IMR-90 (cell line): ENCODE data around the gene DRAXIN. TPM values are rescaled to one million over a fixed set of nuclear protein-coding genes. Genes with fewer than 3 reads are reported as not detected.

Source experiments
- ATAC-seq: fragments of 200-7000 bp; cut with Tn5 transposase; 2 replicates; pipeline ENCODE4 v1.9.1; 2020; ENCODE audit warnings: low read depth, mild to moderate bottlenecking, moderate library complexity
- BruUV-seq: library from RNA; stranded (reverse); fragments of 400-500 nt; replicated peaks from 2 replicates; lab custom pipeline; 2021; lab: Mats Ljungman, UMichigan
- CTCF ChIA-PET: fragments of 300-600 bp; formaldehyde crosslinking; extraction: SDS; loops from one replicate; lab custom pipeline; 2021; ENCODE audit warnings: antibody characterized with exemption; lab: Yijun Ruan, JAX
- POLR2A ChIA-PET: fragments of 300-600 bp; sonication (Branson Sonifier 250); formaldehyde crosslinking; loops from one replicate; lab custom pipeline; 2022; ENCODE audit warnings: antibody characterized with exemption; ENCODE audit not compliant: unreplicated experiment; lab: Charles Lee
- DNase-seq: peaks from one replicate; pipeline ENCODE4 v3.0.0; 2013
- H2AFZ ChIP-seq: replicated peaks from 2 replicates; pipeline ENCODE3; 2013; ENCODE audit warnings: low read length, mild to moderate bottlenecking; ENCODE audit not compliant: poor library complexity
- H2AK5ac ChIP-seq: 2 replicates; pipeline ENCODE4 v1.6.1; 2013; ENCODE audit warnings: low read depth, low read length, inconsistent platforms
- H2AK9ac ChIP-seq: replicated peaks from 2 replicates; pipeline ENCODE3; 2013; ENCODE audit warnings: mild to moderate bottlenecking, low read depth, low read length, moderate library complexity; ENCODE audit not compliant: poor library complexity
- H2BK120ac ChIP-seq: 2 replicates; pipeline ENCODE4 v1.6.1; 2013; ENCODE audit warnings: low read depth, low read length, inconsistent platforms
- H2BK15ac ChIP-seq: 3 replicates; pipeline ENCODE4 v1.6.1; 2013; ENCODE audit warnings: low read depth, low read length, inconsistent platforms
- H2BK20ac ChIP-seq: 2 replicates; pipeline ENCODE4 v1.6.1; 2013; ENCODE audit warnings: low read depth, mild to moderate bottlenecking, inconsistent platforms, low read length, moderate library complexity
- H2BK5ac ChIP-seq: 2 replicates; pipeline ENCODE4 v1.6.1; 2013; ENCODE audit warnings: mild to moderate bottlenecking, low read depth, low read length, inconsistent platforms; ENCODE audit not compliant: poor library complexity, severe bottlenecking
- H3K14ac ChIP-seq: replicated peaks from 2 replicates; pipeline ENCODE4 v1.6.1; 2013; ENCODE audit warnings: low read depth, low read length, inconsistent platforms
- H3K18ac ChIP-seq: 2 replicates; pipeline ENCODE4 v1.6.1; 2013; ENCODE audit warnings: low read depth, low read length, control low read depth
- H3K23ac ChIP-seq: 2 replicates; pipeline ENCODE4 v1.6.1; 2013; ENCODE audit warnings: low read depth, low read length, inconsistent platforms
- H3K27ac ChIP-seq: 2 replicates; pipeline ENCODE4 v1.5.1; 2013; ENCODE audit warnings: mild to moderate bottlenecking, control low read depth, low read length; ENCODE audit not compliant: insufficient read depth
- H3K27me3 ChIP-seq: 2 replicates; pipeline ENCODE4 v1.6.1; 2013; ENCODE audit warnings: low read length; ENCODE audit not compliant: control insufficient read depth, insufficient read depth
- H3K36me3 ChIP-seq: 2 replicates; pipeline ENCODE4 v1.6.1; 2013; ENCODE audit warnings: low read length, mixed read lengths; ENCODE audit not compliant: control insufficient read depth, insufficient read depth
- H3K4ac ChIP-seq: 2 replicates; pipeline ENCODE4 v1.6.1; 2013; ENCODE audit warnings: low read depth, low read length, inconsistent platforms
- H3K4me1 ChIP-seq: 2 replicates; pipeline ENCODE4 v1.6.1; 2013; ENCODE audit warnings: low read length, mixed read lengths; ENCODE audit not compliant: control insufficient read depth, insufficient read depth
- H3K4me2 ChIP-seq: 2 replicates; pipeline ENCODE4 v1.6.1; 2013; ENCODE audit warnings: low read depth, mild to moderate bottlenecking, control low read depth, low read length, moderate library complexity
- H3K4me3 ChIP-seq: 2 replicates; pipeline ENCODE4 v1.5.1; 2013; ENCODE audit warnings: low read depth, mild to moderate bottlenecking, control low read depth, low read length, moderate library complexity; ENCODE audit not compliant: insufficient read depth
- H3K56ac ChIP-seq: 2 replicates; pipeline ENCODE4 v1.6.1; 2013; ENCODE audit warnings: low read length, inconsistent platforms; ENCODE audit not compliant: insufficient read depth; ENCODE audit errors: extremely low read depth
- H3K79me1 ChIP-seq, 2 experiments: 2 replicates each; pipeline ENCODE4 v1.6.1; 2013; ENCODE audit warnings: low read length in 2 of 2, inconsistent platforms in 1 of 2, low read depth in 1 of 2
- H3K9ac ChIP-seq: 2 replicates; pipeline ENCODE4 v1.6.1; 2013; ENCODE audit warnings: low read depth, low read length, control low read depth
- H3K9me1 ChIP-seq: 2 replicates; pipeline ENCODE4 v1.6.1; 2013; ENCODE audit warnings: low read length, inconsistent platforms; ENCODE audit not compliant: insufficient read depth
- H3K9me3 ChIP-seq: 2 replicates; pipeline ENCODE4 v1.6.1; 2013; ENCODE audit warnings: low read length; ENCODE audit not compliant: control insufficient read depth, insufficient read depth
- H4K20me1 ChIP-seq: 2 replicates; pipeline ENCODE4 v1.6.1; 2013; ENCODE audit warnings: low read length, inconsistent platforms; ENCODE audit not compliant: insufficient read depth
- H4K5ac ChIP-seq: 2 replicates; pipeline ENCODE4 v1.6.1; 2013; ENCODE audit warnings: mild to moderate bottlenecking, low read depth, low read length, control low read depth
- H4K8ac ChIP-seq, 2 experiments: 2 replicates each; pipeline ENCODE4 v1.6.1; 2013; ENCODE audit warnings: low read depth in 2 of 2, low read length in 2 of 2, control low read depth in 1 of 2, inconsistent platforms in 1 of 2
- H4K91ac ChIP-seq: 2 replicates; pipeline ENCODE4 v1.6.1; 2013; ENCODE audit warnings: low read depth, low read length, inconsistent platforms; ENCODE audit not compliant: insufficient read depth
- CEBPB ChIP-seq: IDR thresholded peaks from 2 replicates; pipeline ENCODE4 v1.6.1; 2012; ENCODE audit warnings: low read depth, low read length, improper control_type of control experiment
- CHD1 ChIP-seq: IDR thresholded peaks from 2 replicates; pipeline ENCODE4 v1.6.1; 2012; ENCODE audit warnings: low read depth, low read length, improper control_type of control experiment
- MAFK ChIP-seq: IDR thresholded peaks from 2 replicates; pipeline ENCODE4 v1.6.1; 2012; ENCODE audit warnings: low read depth, low read length, improper control_type of control experiment
- WGBS, 2 experiments: methylation state at CpG; one replicate each; pipeline versions ENCODE4 v1.1.5 to v1.1.7; 2013; ENCODE audit warnings: missing lambda C conversion rate in 2 of 2; ENCODE audit not compliant: insufficient read length in 1 of 2; ENCODE audit errors: extremely low coverage in 2 of 2; 5-methylcytosine and 5-hydroxymethylcytosine counted together
- dilution Hi-C: fragments of 300-500 bp; cut with HindIII; formaldehyde crosslinking; loops from one replicate; pipeline ENCODE4 v1.14.3; 2018; ENCODE audit warnings: low sequenced_read_pairs; ENCODE audit not compliant: unreplicated experiment
- in situ Hi-C: fragments of 300-500 bp; cut with MboI; formaldehyde crosslinking; loops from 3 replicates; pipeline ENCODE4 v1.14.3; 2019; ENCODE audit warnings: low sequenced_read_pairs, inconsistent platforms, mixed read lengths
- intact Hi-C: fragments of 100-400 bp; cut with micrococcal nuclease; formaldehyde crosslinking; loops from 2 replicates; pipeline ENCODE4 v1.10.0; 2022
- polyA plus RNA-seq, 3 experiments: library from polyadenylated mRNA; depleted of rRNA; stranded (reverse); fragments of >200 nt; gene quantifications; 2 replicates each; pipeline ENCODE4 v1.2.3, GENCODE V29; 2012; ENCODE audit warnings: low replicate concordance in 1 of 3
- total RNA-seq: library from RNA; depleted of rRNA; stranded (reverse); fragments of >200 nt; gene quantifications from 2 replicates; pipeline ENCODE4 v1.2.3, GENCODE V29; 2012
- TF ChIP-seq, protein P1 (sequence below): conservative IDR thresholded peaks from 2 replicates; pipeline ENCODE4 v1.5.1; 2012; ENCODE audit warnings: mild to moderate bottlenecking, low read depth, low read length, improper control_type of control experiment

DRAXIN gene
- total and polyA plus RNA-seq, 2 of the 4 experiments (the other 2 are of a cell fraction) = under 0.01 to 0.02 TPM

DNA sequence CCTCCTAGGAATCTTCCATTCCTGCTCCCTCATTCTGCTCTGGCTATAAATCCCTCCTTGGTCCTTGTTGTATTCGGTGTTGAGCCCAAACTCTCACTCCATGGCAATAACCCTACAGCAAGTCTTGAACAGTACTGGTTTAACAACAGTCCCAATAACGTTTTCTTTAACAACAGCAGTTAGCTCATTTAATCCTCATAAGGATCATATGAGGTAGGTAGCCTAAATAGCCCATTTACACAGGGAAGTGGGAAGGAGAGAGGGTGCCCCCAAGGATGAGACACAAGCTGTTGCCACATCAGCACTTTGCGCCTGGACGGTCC lies 44.0 kb downstream of the DRAXIN start:
- Histone ChIP-seq H2AK5ac (no peak overlapping the region), H4K91ac (0 out of 2 replicates have a peak overlapping the region, but pooled peaks have one; percentile 2), H2AFZ (peak overlapping the region; percentile 100), H3K9ac (no peak overlapping the region), H3K79me1 (peaks cover 17 to 20% of the 10 kb centered on the region in 2 experiments), H3K4me1 (peaks cover 11% of the 10 kb centered on the region), H3K27ac (no peak overlapping the region), H3K18ac (no peak overlapping the region), H3K4me2 (peak overlapping the region; percentile 62), H2BK15ac (no peak overlapping the region), H3K4ac (no peak overlapping the region), H3K9me1 (peaks cover 16% of the 10 kb centered on the region), H3K14ac (no peak overlapping the region), H2BK5ac (no peak overlapping the region), H3K4me3 (peak overlapping the region; percentile 9; the same call in 1 of the 2 replicates), H3K9me3 (no peaks in the 10 kb centered on the region), H4K8ac (peak overlapping the region in 1 of 2 experiments; percentile 56; a peak in 2 of 4 replicates), H3K36me3 (no peaks in the 10 kb centered on the region), H2AK9ac (peak overlapping the region; percentile 63), H4K5ac (no peak overlapping the region), H2BK120ac (no peak overlapping the region), H3K23ac (no peak overlapping the region), H3K56ac (no peak overlapping the region), H4K20me1 (peaks cover 4% of the 10 kb centered on the region; the same call in 1 of the 2 replicates), H3K27me3 (no peaks in the 10 kb centered on the region), H2BK20ac (no peak overlapping the region)
- 0 out of 2 replicates have a peak, but pooled peaks have one; percentile 23 for TF ChIP-seq CEBPB
- TF ChIP-seq, protein P1, sequence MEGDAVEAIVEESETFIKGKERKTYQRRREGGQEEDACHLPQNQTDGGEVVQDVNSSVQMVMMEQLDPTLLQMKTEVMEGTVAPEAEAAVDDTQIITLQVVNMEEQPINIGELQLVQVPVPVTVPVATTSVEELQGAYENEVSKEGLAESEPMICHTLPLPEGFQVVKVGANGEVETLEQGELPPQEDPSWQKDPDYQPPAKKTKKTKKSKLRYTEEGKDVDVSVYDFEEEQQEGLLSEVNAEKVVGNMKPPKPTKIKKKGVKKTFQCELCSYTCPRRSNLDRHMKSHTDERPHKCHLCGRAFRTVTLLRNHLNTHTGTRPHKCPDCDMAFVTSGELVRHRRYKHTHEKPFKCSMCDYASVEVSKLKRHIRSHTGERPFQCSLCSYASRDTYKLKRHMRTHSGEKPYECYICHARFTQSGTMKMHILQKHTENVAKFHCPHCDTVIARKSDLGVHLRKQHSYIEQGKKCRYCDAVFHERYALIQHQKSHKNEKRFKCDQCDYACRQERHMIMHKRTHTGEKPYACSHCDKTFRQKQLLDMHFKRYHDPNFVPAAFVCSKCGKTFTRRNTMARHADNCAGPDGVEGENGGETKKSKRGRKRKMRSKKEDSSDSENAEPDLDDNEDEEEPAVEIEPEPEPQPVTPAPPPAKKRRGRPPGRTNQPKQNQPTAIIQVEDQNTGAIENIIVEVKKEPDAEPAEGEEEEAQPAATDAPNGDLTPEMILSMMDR = no peak
- peak; percentile 64 for TF ChIP-seq MAFK
- no peak for TF ChIP-seq CHD1
- POLR2A ChIA-PET = no interaction called here
- ATAC-seq (no peak), DNase-seq (no peak)
- 27% methylated on average over 2 of the region's 4 CpGs; no CpG with 5 or more reads in 1 of the 2 experiments for WGBS, 2 experiments
- CTCF ChIA-PET = no interaction called here
- intact Hi-C loops (loop anchor here (10.0 kb wide), 1 partner anchor 461 kb away; the partner anchor contains the start of gene UBIAD1), dilution Hi-C loops (no loop called here), in situ Hi-C loops (no loop called here)
- no TSS peak for BruUV-seq
